HEK293 (cell line): ENCODE data around the gene FHL3.

Source experiments
- CTCF ChIA-PET: fragments of 350-600 bp; formaldehyde crosslinking; extraction: SDS; loops from one replicate; lab custom pipeline; 2021; ENCODE audit warnings: antibody characterized with exemption; lab: Yijun Ruan, JAX
- POLR2A ChIA-PET: fragments of 300-600 bp; formaldehyde crosslinking; extraction: SDS; loops from one replicate; lab custom pipeline; 2020; ENCODE audit warnings: antibody characterized with exemption, inconsistent platforms; lab: Yijun Ruan, JAX
- H3K27ac ChIP-seq: fragments of 200-500 bp; sonication (Bioruptor generic); 2 replicates; pipeline ENCODE4 v1.5.1; 2014; ENCODE audit warnings: low read depth, low read length, control low read depth, inconsistent platforms; ENCODE audit errors: extremely low read depth
- H3K36me3 ChIP-seq, 2 experiments: fragments of 200-500 bp in 1 of 2; sonication (Bioruptor generic) in 1 of 2; 1 replicate in 1 of 2; 2 replicates in 1 of 2; pipeline ENCODE4 v1.5.1; 2014 to 2017; ENCODE audit warnings: inconsistent platforms in 2 of 2, low read length in 2 of 2; ENCODE audit not compliant: control insufficient read depth in 2 of 2, insufficient read depth in 1 of 2
- H3K4me1 ChIP-seq: fragments of 200-500 bp; sonication (Bioruptor generic); 2 replicates; pipeline ENCODE4 v1.5.1; 2014; ENCODE audit warnings: mild to moderate bottlenecking, low read length, inconsistent platforms; ENCODE audit not compliant: control insufficient read depth, insufficient read depth
- H3K4me3 ChIP-seq: 2 replicates; pipeline ENCODE4 v1.5.1; 2011; ENCODE audit warnings: low read depth, mild to moderate bottlenecking, control low read depth, low read length, moderate library complexity
- H3K9me3 ChIP-seq: fragments of 200-500 bp; sonication (Bioruptor generic); 2 replicates; pipeline ENCODE4 v1.5.1; 2014; ENCODE audit warnings: low read depth, low read length, inconsistent platforms; ENCODE audit not compliant: control insufficient read depth, insufficient read depth
- PRDM10 ChIP-seq: fragments of 450-650 bp; formaldehyde crosslinking; IDR thresholded peaks from 2 replicates; pipeline ENCODE4 v1.5.1; 2016; ENCODE audit warnings: missing biosample characterization, missing genetic modification characterization
- PRDM4 ChIP-seq: fragments of 450-650 bp; formaldehyde crosslinking; IDR thresholded peaks from 2 replicates; pipeline ENCODE4 v1.5.1; 2017; ENCODE audit warnings: missing biosample characterization, missing genetic modification characterization
- REST ChIP-seq: fragments of 450-650 bp; formaldehyde crosslinking; IDR thresholded peaks from 2 replicates; pipeline ENCODE4 v1.5.1; 2016; ENCODE audit warnings: missing biosample characterization, missing genetic modification characterization
- SCRT1 ChIP-seq: fragments of 450-650 bp; formaldehyde crosslinking; IDR thresholded peaks from 2 replicates; pipeline ENCODE4 v1.5.1; 2016; ENCODE audit warnings: missing biosample characterization, missing genetic modification characterization, borderline replicate concordance
- YY2 ChIP-seq: fragments of 450-650 bp; formaldehyde crosslinking; IDR thresholded peaks from 2 replicates; pipeline ENCODE4 v1.5.1; 2016; ENCODE audit warnings: missing biosample characterization, missing genetic modification characterization
- ZNF10 ChIP-seq: fragments of 450-650 bp; formaldehyde crosslinking; IDR thresholded peaks from 2 replicates; pipeline ENCODE4 v1.5.1; 2017; ENCODE audit warnings: missing biosample characterization, missing genetic modification characterization
- ZNF175 ChIP-seq: fragments of 450-650 bp; formaldehyde crosslinking; IDR thresholded peaks from 2 replicates; pipeline ENCODE4 v1.5.1; 2016; ENCODE audit warnings: missing biosample characterization, missing genetic modification characterization
- ZNF416 ChIP-seq: fragments of 450-650 bp; formaldehyde crosslinking; IDR thresholded peaks from 2 replicates; pipeline ENCODE4 v1.5.1; 2016; ENCODE audit warnings: missing biosample characterization, missing genetic modification characterization
- ZNF423 ChIP-seq: fragments of 450-650 bp; formaldehyde crosslinking; IDR thresholded peaks from 2 replicates; pipeline ENCODE4 v1.5.1; 2016; ENCODE audit warnings: missing biosample characterization, missing genetic modification characterization
- ZNF548 ChIP-seq: fragments of 450-650 bp; formaldehyde crosslinking; IDR thresholded peaks from 2 replicates; pipeline ENCODE4 v1.5.1; 2016; ENCODE audit warnings: missing biosample characterization, missing genetic modification characterization
- ZNF585B ChIP-seq: fragments of 450-650 bp; formaldehyde crosslinking; IDR thresholded peaks from 2 replicates; pipeline ENCODE4 v1.5.1; 2016; ENCODE audit warnings: missing biosample characterization, missing genetic modification characterization
- ZNF600 ChIP-seq: fragments of 450-650 bp; formaldehyde crosslinking; IDR thresholded peaks from 2 replicates; pipeline ENCODE4 v1.5.1; 2016; ENCODE audit warnings: missing biosample characterization, missing genetic modification characterization
- ZNF692 ChIP-seq: fragments of 450-650 bp; formaldehyde crosslinking; IDR thresholded peaks from 2 replicates; pipeline ENCODE4 v1.5.1; 2016; ENCODE audit warnings: missing biosample characterization, missing genetic modification characterization
- ZNF785 ChIP-seq: fragments of 450-650 bp; formaldehyde crosslinking; IDR thresholded peaks from 2 replicates; pipeline ENCODE4 v1.5.1; 2016; ENCODE audit warnings: missing biosample characterization, missing genetic modification characterization
- ZNF843 ChIP-seq: fragments of 450-650 bp; formaldehyde crosslinking; IDR thresholded peaks from 2 replicates; pipeline ENCODE4 v1.5.1; 2016; ENCODE audit warnings: missing biosample characterization, missing genetic modification characterization
- TF ChIP-seq, protein P1 (sequence below): fragments of 450-650 bp; formaldehyde crosslinking; IDR thresholded peaks from 2 replicates; pipeline ENCODE4 v1.5.1; 2017; ENCODE audit warnings: missing biosample characterization, missing genetic modification characterization
- TF ChIP-seq, protein P2 (sequence below): fragments of 450-650 bp; formaldehyde crosslinking; conservative IDR thresholded peaks from 2 replicates; pipeline ENCODE4 v1.5.1; 2016; ENCODE audit warnings: low read depth, missing biosample characterization, missing genetic modification characterization
- TF ChIP-seq, protein P3 (sequence below): fragments of 450-650 bp; formaldehyde crosslinking; IDR thresholded peaks from 2 replicates; pipeline ENCODE4 v1.5.1; 2017; ENCODE audit warnings: missing biosample characterization, mild to moderate bottlenecking, missing genetic modification characterization, moderate library complexity

Gene FHL3

GRCh38 chr1:38015978-38016725 lies 10.8 kb upstream of the FHL3 start:
- Histone ChIP-seq H3K27ac (no peak overlapping the region), H3K9me3 (no peaks in the 10 kb centered on the region), H3K4me3 (no peak overlapping the region), H3K36me3 (peaks cover 30 to 69% of the 10 kb centered on the region in 2 experiments), H3K4me1 (no peaks in the 10 kb centered on the region)
- CTCF ChIA-PET = interaction anchor here (0.6 to 1.1 kb wide), 3 partner anchors 10 to 1029 kb away, joined by 3 to 4 read pairs (median 3); no protein-coding TSS in a partner anchor
- POLR2A ChIA-PET = no interaction called here
- no peak for TF ChIP-seq ZNF548
- no peak for TF ChIP-seq ZNF692 (tag by site-specific recombination)
- TF ChIP-seq SCRT1 = no peak
- TF ChIP-seq ZNF10 (tag by site-specific recombination) = no peak
- no peak for TF ChIP-seq REST
- no peak for TF ChIP-seq ZNF585B (tag by site-specific recombination)
- TF ChIP-seq ZNF175 (tag by site-specific recombination) = no peak
- no peak for TF ChIP-seq PRDM10 (tag by site-specific recombination)
- TF ChIP-seq ZNF423 (tag by site-specific recombination) = no peak
- TF ChIP-seq, protein P1, sequence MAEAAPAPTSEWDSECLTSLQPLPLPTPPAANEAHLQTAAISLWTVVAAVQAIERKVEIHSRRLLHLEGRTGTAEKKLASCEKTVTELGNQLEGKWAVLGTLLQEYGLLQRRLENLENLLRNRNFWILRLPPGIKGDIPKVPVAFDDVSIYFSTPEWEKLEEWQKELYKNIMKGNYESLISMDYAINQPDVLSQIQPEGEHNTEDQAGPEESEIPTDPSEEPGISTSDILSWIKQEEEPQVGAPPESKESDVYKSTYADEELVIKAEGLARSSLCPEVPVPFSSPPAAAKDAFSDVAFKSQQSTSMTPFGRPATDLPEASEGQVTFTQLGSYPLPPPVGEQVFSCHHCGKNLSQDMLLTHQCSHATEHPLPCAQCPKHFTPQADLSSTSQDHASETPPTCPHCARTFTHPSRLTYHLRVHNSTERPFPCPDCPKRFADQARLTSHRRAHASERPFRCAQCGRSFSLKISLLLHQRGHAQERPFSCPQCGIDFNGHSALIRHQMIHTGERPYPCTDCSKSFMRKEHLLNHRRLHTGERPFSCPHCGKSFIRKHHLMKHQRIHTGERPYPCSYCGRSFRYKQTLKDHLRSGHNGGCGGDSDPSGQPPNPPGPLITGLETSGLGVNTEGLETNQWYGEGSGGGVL (tag by site-specific recombination) = no peak
- TF ChIP-seq ZNF416 (tag by site-specific recombination) = no peak
- TF ChIP-seq, protein P2, sequence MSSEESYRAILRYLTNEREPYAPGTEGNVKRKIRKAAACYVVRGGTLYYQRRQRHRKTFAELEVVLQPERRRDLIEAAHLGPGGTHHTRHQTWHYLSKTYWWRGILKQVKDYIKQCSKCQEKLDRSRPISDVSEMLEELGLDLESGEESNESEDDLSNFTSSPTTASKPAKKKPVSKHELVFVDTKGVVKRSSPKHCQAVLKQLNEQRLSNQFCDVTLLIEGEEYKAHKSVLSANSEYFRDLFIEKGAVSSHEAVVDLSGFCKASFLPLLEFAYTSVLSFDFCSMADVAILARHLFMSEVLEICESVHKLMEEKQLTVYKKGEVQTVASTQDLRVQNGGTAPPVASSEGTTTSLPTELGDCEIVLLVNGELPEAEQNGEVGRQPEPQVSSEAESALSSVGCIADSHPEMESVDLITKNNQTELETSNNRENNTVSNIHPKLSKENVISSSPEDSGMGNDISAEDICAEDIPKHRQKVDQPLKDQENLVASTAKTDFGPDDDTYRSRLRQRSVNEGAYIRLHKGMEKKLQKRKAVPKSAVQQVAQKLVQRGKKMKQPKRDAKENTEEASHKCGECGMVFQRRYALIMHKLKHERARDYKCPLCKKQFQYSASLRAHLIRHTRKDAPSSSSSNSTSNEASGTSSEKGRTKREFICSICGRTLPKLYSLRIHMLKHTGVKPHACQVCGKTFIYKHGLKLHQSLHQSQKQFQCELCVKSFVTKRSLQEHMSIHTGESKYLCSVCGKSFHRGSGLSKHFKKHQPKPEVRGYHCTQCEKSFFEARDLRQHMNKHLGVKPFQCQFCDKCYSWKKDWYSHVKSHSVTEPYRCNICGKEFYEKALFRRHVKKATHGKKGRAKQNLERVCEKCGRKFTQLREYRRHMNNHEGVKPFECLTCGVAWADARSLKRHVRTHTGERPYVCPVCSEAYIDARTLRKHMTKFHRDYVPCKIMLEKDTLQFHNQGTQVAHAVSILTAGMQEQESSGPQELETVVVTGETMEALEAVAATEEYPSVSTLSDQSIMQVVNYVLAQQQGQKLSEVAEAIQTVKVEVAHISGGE = no peak
- TF ChIP-seq PRDM4 (tag by site-specific recombination) = no peak
- TF ChIP-seq ZNF785 = no peak
- TF ChIP-seq YY2 (tag by site-specific recombination) = no peak
- no peak for TF ChIP-seq ZNF843
- TF ChIP-seq, protein P3, sequence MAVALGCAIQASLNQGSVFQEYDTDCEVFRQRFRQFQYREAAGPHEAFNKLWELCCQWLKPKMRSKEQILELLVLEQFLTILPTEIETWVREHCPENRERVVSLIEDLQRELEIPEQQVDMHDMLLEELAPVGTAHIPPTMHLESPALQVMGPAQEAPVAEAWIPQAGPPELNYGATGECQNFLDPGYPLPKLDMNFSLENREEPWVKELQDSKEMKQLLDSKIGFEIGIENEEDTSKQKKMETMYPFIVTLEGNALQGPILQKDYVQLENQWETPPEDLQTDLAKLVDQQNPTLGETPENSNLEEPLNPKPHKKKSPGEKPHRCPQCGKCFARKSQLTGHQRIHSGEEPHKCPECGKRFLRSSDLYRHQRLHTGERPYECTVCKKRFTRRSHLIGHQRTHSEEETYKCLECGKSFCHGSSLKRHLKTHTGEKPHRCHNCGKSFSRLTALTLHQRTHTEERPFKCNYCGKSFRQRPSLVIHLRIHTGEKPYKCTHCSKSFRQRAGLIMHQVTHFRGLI (tag by site-specific recombination) = no peak
- TF ChIP-seq ZNF600 (tag by site-specific recombination) = no peak
